Stimulated activated CD4-positive, alpha-beta T cell treated with anti-CD3 and anti-CD28 coated beads, Interleukin-2, amount 100 ng/mL, for 4 hours (primary cell): ENCODE results near the gene WBP1L.

Experiments used
- DNase-seq: peaks from one replicate; pipeline ENCODE4 v3.0.0-alpha.2; 2020; ENCODE audit warnings: low read depth

WBP1L gene

GRCh38 chr10:102781090-102781920 is 37.6 kb downstream of the WBP1L start:
- no peak for DNase-seq

GRCh38 chr10:102781921-102782557 is 38.3 kb downstream of the WBP1L start:
- no peak for DNase-seq

- no peak for DNase-seq
Observed at GRCh38 chr10:102782673-102783551, 39.2 kb downstream of the WBP1L start.

GRCh38 chr10:102783568-102783967 is 39.8 kb downstream of the WBP1L start:
- DNase-seq = no peak

- no peak for DNase-seq
Observed at GRCh38 chr10:102785818-102786217, 42.1 kb downstream of the WBP1L start.

- DNase-seq = no peak
Observed at GRCh38 chr10:102791754-102792395, 48.1 kb downstream of the WBP1L start.

GRCh38 chr10:102795453-102796406 is 52.0 kb downstream of the WBP1L start:
- no peak for DNase-seq

- peak; percentile 27 for DNase-seq
Observed at GRCh38 chr10:102796407-102797176, 52.8 kb downstream of the WBP1L start.

GRCh38 chr10:102799691-102800471 is 56.1 kb downstream of the WBP1L start:
- no peak for DNase-seq

GRCh38 chr10:102800611-102801335 is 57.0 kb downstream of the WBP1L start:
- no peak for DNase-seq

- no peak for DNase-seq
Observed at GRCh38 chr10:102801496-102801895, 57.7 kb downstream of the WBP1L start.

GRCh38 chr10:102801978-102802377 is 58.2 kb downstream of the WBP1L start:
- DNase-seq = no peak

GRCh38 chr10:102802920-102803534 is 59.3 kb downstream of the WBP1L start:
- DNase-seq = no peak

GRCh38 chr10:102804382-102805055 is 60.8 kb downstream of the WBP1L start:
- no peak for DNase-seq

GRCh38 chr10:102808380-102808779 is 64.6 kb downstream of the WBP1L start:
- no peak for DNase-seq

- no peak for DNase-seq
Observed at GRCh38 chr10:102811346-102811745, 67.6 kb downstream of the WBP1L start.

GRCh38 chr10:102812231-102812876 is 68.6 kb downstream of the WBP1L start:
- no peak for DNase-seq
